PC-9 (cell line): ENCODE data around the gene PUS1. TPM values are rescaled to one million over a fixed set of nuclear protein-coding genes. Genes with fewer than 3 reads are reported as not detected.
"Not testable (repeated sequence)": the region's sequence is repeated elsewhere in the genome, so short reads cannot be mapped to it uniquely, and the experiment has no call there.

Experiments
- BruUV-seq: library from RNA; stranded (reverse); fragments of 400-500 nt; replicated peaks from 2 replicates; lab custom pipeline; 2021; lab: Mats Ljungman, UMichigan
- CTCF ChIA-PET: fragments of 300-600 bp; sonication (Branson Sonifier 250); formaldehyde crosslinking; loops from one replicate; lab custom pipeline; 2022; ENCODE audit warnings: antibody characterized with exemption; lab: Charles Lee
- POLR2A ChIA-PET: fragments of 300-600 bp; sonication (Branson Sonifier 250); formaldehyde crosslinking; loops from one replicate; lab custom pipeline; 2022; ENCODE audit warnings: antibody characterized with exemption; ENCODE audit not compliant: unreplicated experiment; lab: Charles Lee
- DNase-seq, 2 experiments: peaks; one replicate each; pipeline versions ENCODE4 v3.0.0 to v3.0.0-alpha.2; 2015 to 2022; ENCODE audit warnings: mixed read lengths in 1 of 2
- H2AFZ ChIP-seq: fragments of 200-600 bp; sonication (generic); 2 replicates; pipeline ENCODE4 v1.8.1; 2017; ENCODE audit warnings: antibody characterized with exemption
- H3F3A ChIP-seq: fragments of 200-600 bp; sonication (generic); 2 replicates; pipeline ENCODE4 v1.8.1; 2017; ENCODE audit warnings: antibody characterized with exemption, mild to moderate bottlenecking, low read depth; ENCODE audit not compliant: insufficient read depth
- H3K27ac ChIP-seq: fragments of 200-600 bp; sonication (generic); 2 replicates; pipeline ENCODE4 v1.6.1; 2016; ENCODE audit warnings: mixed run types
- H3K27me3 ChIP-seq: fragments of 200-600 bp; sonication (generic); 2 replicates; pipeline ENCODE4 v1.6.1; 2016; ENCODE audit warnings: low read depth, mixed run types; ENCODE audit not compliant: insufficient read depth
- H3K36me3 ChIP-seq: fragments of 200-600 bp; sonication (generic); 2 replicates; pipeline ENCODE4 v1.6.1; 2016; ENCODE audit warnings: low read depth, mixed run types
- H3K4me1 ChIP-seq: fragments of 200-600 bp; sonication (generic); replicated peaks from 2 replicates; pipeline ENCODE4 v1.6.1; 2016; ENCODE audit warnings: mixed run types; ENCODE audit not compliant: insufficient read depth
- H3K4me2 ChIP-seq: fragments of 200-600 bp; sonication (generic); 2 replicates; pipeline ENCODE4 v1.6.1; 2017; ENCODE audit warnings: mixed run types
- H3K4me3 ChIP-seq: fragments of 200-600 bp; sonication (generic); 2 replicates; pipeline ENCODE4 v1.6.1; 2016; ENCODE audit warnings: mixed run types
- H3K79me2 ChIP-seq: fragments of 200-600 bp; sonication (generic); 2 replicates; pipeline ENCODE4 v1.6.1; 2017; ENCODE audit warnings: low read depth, mixed run types
- H3K9me2 ChIP-seq: fragments of 200-600 bp; sonication (generic); 2 replicates; pipeline ENCODE4 v1.8.1; 2017; ENCODE audit warnings: mild to moderate bottlenecking; ENCODE audit not compliant: insufficient read depth
- H3K9me3 ChIP-seq: fragments of 200-600 bp; sonication (generic); 2 replicates; pipeline ENCODE4 v1.8.1; 2016; ENCODE audit warnings: low read depth; ENCODE audit not compliant: insufficient read depth
- H4K20me1 ChIP-seq: fragments of 200-600 bp; sonication (generic); 2 replicates; pipeline ENCODE4 v1.8.1; 2017; ENCODE audit not compliant: insufficient read depth
- CTCF ChIP-seq: fragments of 200-600 bp; sonication (generic); conservative IDR thresholded peaks from 2 replicates; pipeline ENCODE4 v1.6.1; 2017; ENCODE audit warnings: mixed run types, antibody characterized with exemption, mild to moderate bottlenecking, moderate library complexity
- EZH2 ChIP-seq: fragments of 200-600 bp; sonication (generic); IDR thresholded peaks from 2 replicates; pipeline ENCODE4 v1.8.0; 2017; ENCODE audit warnings: antibody characterized with exemption, low read depth
- intact Hi-C: fragments of 100-400 bp; cut with micrococcal nuclease; formaldehyde crosslinking; loops from one replicate; pipeline ENCODE4 v1.10.0; 2022; ENCODE audit not compliant: unreplicated experiment
- total RNA-seq: library from RNA; stranded (reverse); gene quantifications from 2 replicates; pipeline ENCODE4 v1.2.3, GENCODE V29; 2021

PUS1 gene
- total RNA-seq, 1 experiment from 2014 or later: 37.0 TPM

GRCh38 chr12:131959641-131960589 is 30.8 kb downstream of the PUS1 start:
- no peaks in the 10 kb centered on the region for H3K27me3 ChIP-seq
- peaks cover 86% of the 10 kb centered on the region for H3K79me2 ChIP-seq
- TF ChIP-seq CTCF (no peak), EZH2 (no peak)
- H4K20me1 ChIP-seq: peaks cover 81% of the 10 kb centered on the region
- no peak overlapping the region for H2AFZ ChIP-seq
- H3K9me2 ChIP-seq: no peaks in the 10 kb centered on the region
- CTCF ChIA-PET: no interaction called here
- no peak for DNase-seq
- H3K9me3 ChIP-seq: no peaks in the 10 kb centered on the region
- BruUV-seq: no TSS peak
- H3K36me3 ChIP-seq: no peaks in the 10 kb centered on the region; the same call in 1 of the 2 replicates
- no peak overlapping the region for H3K4me2 ChIP-seq
- POLR2A ChIA-PET: no interaction called here
- H3F3A ChIP-seq: peaks cover 5% of the 10 kb centered on the region; the same call in 1 of the 2 replicates
- H3K4me3 ChIP-seq: no peak overlapping the region
- peaks cover 23% of the 10 kb centered on the region for H3K4me1 ChIP-seq
- H3K27ac ChIP-seq: no peak overlapping the region
- intact Hi-C loops: no loop called here

GRCh38 chr12:131960590-131961325 is 31.7 kb downstream of the PUS1 start:
- H3K9me3 ChIP-seq, H3K4me3 ChIP-seq, H2AFZ ChIP-seq, POLR2A ChIA-PET, CTCF ChIA-PET, DNase-seq, H3K9me2 ChIP-seq, H3K4me2 ChIP-seq, intact Hi-C loops, H3F3A ChIP-seq, H3K36me3 ChIP-seq, H3K27me3 ChIP-seq, BruUV-seq, H3K27ac ChIP-seq: not testable (repeated sequence)
- peaks cover 14% of the 10 kb centered on the region for H3K4me1 ChIP-seq
- peaks cover 83% of the 10 kb centered on the region for H4K20me1 ChIP-seq
- H3K79me2 ChIP-seq: peaks cover 86% of the 10 kb centered on the region

GRCh38 chr12:131961328-131961727 is 32.3 kb downstream of the PUS1 start:
- H3K27ac ChIP-seq, POLR2A ChIA-PET, H3K9me2 ChIP-seq, H3K4me2 ChIP-seq, DNase-seq, H3K4me3 ChIP-seq, H3K27me3 ChIP-seq, CTCF ChIA-PET, H3K4me1 ChIP-seq, H2AFZ ChIP-seq, H3F3A ChIP-seq, BruUV-seq, H3K36me3 ChIP-seq, intact Hi-C loops, H3K9me3 ChIP-seq: not testable (repeated sequence)
- H4K20me1 ChIP-seq: peaks cover 83% of the 10 kb centered on the region
- H3K79me2 ChIP-seq: peaks cover 86% of the 10 kb centered on the region

GRCh38 chr12:131962069-131962468 is 33.0 kb downstream of the PUS1 start:
- no peaks in the 10 kb centered on the region; the same call in 1 of the 2 replicates for H3K36me3 ChIP-seq
- H4K20me1 ChIP-seq: peaks cover 83% of the 10 kb centered on the region
- H3F3A ChIP-seq: no peaks in the 10 kb centered on the region
- no peak overlapping the region for H3K4me2 ChIP-seq
- TF ChIP-seq EZH2 (no peak), CTCF (no peak)
- no TSS peak for BruUV-seq
- peaks cover 3% of the 10 kb centered on the region; the same call in 1 of the 2 replicates for H3K4me1 ChIP-seq
- H3K27ac ChIP-seq: no peak overlapping the region
- no peaks in the 10 kb centered on the region for H3K9me2 ChIP-seq
- no peaks in the 10 kb centered on the region for H3K27me3 ChIP-seq
- POLR2A ChIA-PET: no interaction called here
- CTCF ChIA-PET: no interaction called here
- DNase-seq: no peak
- no peaks in the 10 kb centered on the region for H3K9me3 ChIP-seq
- no peak overlapping the region for H2AFZ ChIP-seq
- peaks cover 86% of the 10 kb centered on the region for H3K79me2 ChIP-seq
- no peak overlapping the region for H3K4me3 ChIP-seq
- intact Hi-C loops: no loop called here
